GM21576 (cell line): Measurements from ENCODE around the gene NCMAP.
"Not testable (repeated sequence)": the region's sequence is repeated elsewhere in the genome, so short reads cannot be mapped to it uniquely, and the experiment has no call there.

Experiments used
- ATAC-seq: cut with Tn5 transposase; IDR thresholded peaks from one replicate; pipeline ENCODE4 v1.9.1; 2021; ENCODE audit warnings: mild to moderate bottlenecking, moderate library complexity; ENCODE audit not compliant: unreplicated experiment

NCMAP gene

GRCh38 chr1:24541711-24542346 lies 14.1 kb upstream of the NCMAP start:
- no peak for ATAC-seq

- ATAC-seq: no peak
These were observed 11.6 kb upstream of the NCMAP start for GRCh38 chr1:24544239-24544638.

GRCh38 chr1:24545662-24546061 lies 10.2 kb upstream of the NCMAP start:
- no peak for ATAC-seq

GRCh38 chr1:24547195-24547594 lies 8.7 kb upstream of the NCMAP start:
- no peak for ATAC-seq

GRCh38 chr1:24548070-24548469 lies 7.8 kb upstream of the NCMAP start:
- ATAC-seq: no peak

GRCh38 chr1:24549210-24549609 lies 6.7 kb upstream of the NCMAP start:
- ATAC-seq: not testable (repeated sequence)

- no peak for ATAC-seq
These were observed 4.5 kb upstream of the NCMAP start for GRCh38 chr1:24551290-24551959.

GRCh38 chr1:24551960-24552571 lies 3.8 kb upstream of the NCMAP start:
- no peak for ATAC-seq

- no peak for ATAC-seq
These were observed 2.0 kb upstream of the NCMAP start for GRCh38 chr1:24553931-24554330.

- ATAC-seq: no peak
These were observed 1.2 kb upstream of the NCMAP start for GRCh38 chr1:24554714-24555113.

- no peak for ATAC-seq
These were observed 518 bp downstream of the NCMAP start for GRCh38 chr1:24556414-24556795.

GRCh38 chr1:24557220-24557619 lies 1.3 kb downstream of the NCMAP start:
- ATAC-seq: no peak

- no peak for ATAC-seq
These were observed 1.8 kb downstream of the NCMAP start for GRCh38 chr1:24557711-24558131.

GRCh38 chr1:24558455-24558854 lies 2.6 kb downstream of the NCMAP start:
- no peak for ATAC-seq

- ATAC-seq: no peak
These were observed 3.3 kb downstream of the NCMAP start for GRCh38 chr1:24558902-24559791.

GRCh38 chr1:24560361-24560760 lies 4.5 kb downstream of the NCMAP start:
- no peak for ATAC-seq

GRCh38 chr1:24562625-24563024 lies 6.7 kb downstream of the NCMAP start:
- ATAC-seq: no peak

GRCh38 chr1:24564695-24565094 lies 8.8 kb downstream of the NCMAP start:
- ATAC-seq: no peak

- no peak for ATAC-seq
These were observed 10.5 kb downstream of the NCMAP start for GRCh38 chr1:24566236-24566867.

- ATAC-seq: no peak
These were observed 12.0 kb downstream of the NCMAP start for GRCh38 chr1:24567792-24568388.
